GM23338 (cell line): ENCODE results near the gene ANO1. TPM values are rescaled to one million over a fixed set of nuclear protein-coding genes. Genes with fewer than 3 reads are reported as not detected.

Source experiments
- ATAC-seq: fragments of 200-7000 bp; cut with Tn5 transposase; 3 replicates; pipeline ENCODE4 v1.9.1; 2020
- DNase-seq: peaks from one replicate; pipeline ENCODE4 v3.0.0-alpha.2; 2015; ENCODE audit warnings: low spot score
- H2AFZ ChIP-seq: fragments of 200-600 bp; sonication (generic); 2 replicates; pipeline ENCODE4 v1.8.0; 2016; ENCODE audit warnings: antibody characterized with exemption, mild to moderate bottlenecking, moderate library complexity
- H3F3A ChIP-seq: fragments of 200-600 bp; sonication (generic); replicated peaks from 2 replicates; pipeline ENCODE4 v1.8.0; 2017; ENCODE audit warnings: antibody characterized with exemption, mixed run types, low read depth
- H3K27ac ChIP-seq: fragments of 200-600 bp; sonication (generic); 2 replicates; pipeline ENCODE4 v1.6.1; 2016; ENCODE audit warnings: low read depth
- H3K27me3 ChIP-seq: fragments of 200-600 bp; sonication (generic); 2 replicates; pipeline ENCODE4 v1.8.0; 2016; ENCODE audit warnings: mild to moderate bottlenecking, mixed run types, moderate library complexity; ENCODE audit not compliant: insufficient read depth
- H3K36me3 ChIP-seq: fragments of 200-600 bp; sonication (generic); 2 replicates; pipeline ENCODE4 v1.8.0; 2016; ENCODE audit warnings: mild to moderate bottlenecking; ENCODE audit not compliant: insufficient read depth
- H3K4me1 ChIP-seq: fragments of 200-600 bp; sonication (generic); 2 replicates; pipeline ENCODE4 v1.8.0; 2016; ENCODE audit warnings: mild to moderate bottlenecking, moderate library complexity; ENCODE audit not compliant: insufficient read depth
- H3K4me2 ChIP-seq: fragments of 200-600 bp; sonication (generic); 2 replicates; pipeline ENCODE4 v1.7.1; 2017; ENCODE audit warnings: mixed run types
- H3K4me3 ChIP-seq: fragments of 200-600 bp; sonication (generic); 2 replicates; pipeline ENCODE4 v1.6.1; 2016; ENCODE audit warnings: mixed run types
- H3K79me2 ChIP-seq: fragments of 200-600 bp; sonication (generic); replicated peaks from 2 replicates; pipeline ENCODE4 v1.8.0; 2017; ENCODE audit warnings: mild to moderate bottlenecking; ENCODE audit not compliant: insufficient read depth
- H3K9me2 ChIP-seq: fragments of 200-600 bp; sonication (generic); 2 replicates; pipeline ENCODE4 v1.8.0; 2017; ENCODE audit not compliant: insufficient read depth
- H4K20me1 ChIP-seq: fragments of 200-600 bp; sonication (generic); replicated peaks from 2 replicates; pipeline ENCODE4 v1.8.0; 2017; ENCODE audit warnings: mild to moderate bottlenecking; ENCODE audit not compliant: insufficient read depth
- H3K27ac Mint-ChIP-seq: 2 replicates; pipeline ENCODE4 v1.8.0; 2020; ENCODE audit warnings: inconsistent platforms, mild to moderate bottlenecking, moderate library complexity, mixed read lengths
- H3K27me3 Mint-ChIP-seq: 3 replicates; pipeline ENCODE4 v1.8.0; 2022; ENCODE audit warnings: low read depth, mild to moderate bottlenecking, moderate library complexity, mixed read lengths, inconsistent platforms; ENCODE audit not compliant: insufficient read depth, poor library complexity
- H3K36me3 Mint-ChIP-seq: 3 replicates; pipeline ENCODE4 v1.8.0; 2021; ENCODE audit warnings: low read depth, mild to moderate bottlenecking, inconsistent platforms, moderate library complexity, mixed read lengths
- H3K4me1 Mint-ChIP-seq: 3 replicates; pipeline ENCODE4 v1.8.0; 2020; ENCODE audit warnings: mild to moderate bottlenecking, inconsistent platforms, mixed read lengths
- H3K4me3 Mint-ChIP-seq: 3 replicates; pipeline ENCODE4 v1.8.0; 2021; ENCODE audit warnings: moderate library complexity, mild to moderate bottlenecking, inconsistent platforms, mixed read lengths
- H3K9me3 Mint-ChIP-seq: 3 replicates; pipeline ENCODE4 v1.8.0; 2020; ENCODE audit warnings: moderate library complexity, mild to moderate bottlenecking, inconsistent platforms, mixed read lengths
- CREB1 ChIP-seq: fragments of 250-450 bp; sonication (Bioruptor Pico); IDR thresholded peaks from 2 replicates; pipeline ENCODE4 v1.5.0; 2020; ENCODE audit warnings: low read depth, mild to moderate bottlenecking, moderate library complexity
- ETS1 ChIP-seq: IDR thresholded peaks from 2 replicates; pipeline ENCODE4 v1.6.1; 2016; ENCODE audit warnings: antibody characterized with exemption
- EZH2phosphoT487 ChIP-seq: fragments of 200-600 bp; sonication (generic); IDR thresholded peaks from one replicate; pipeline ENCODE4 v1.8.1; 2018; ENCODE audit warnings: antibody characterized with exemption; ENCODE audit not compliant: unreplicated experiment
- JUNB ChIP-seq: IDR thresholded peaks from one replicate; pipeline ENCODE4 v1.6.1; 2016; ENCODE audit warnings: antibody characterized with exemption; ENCODE audit not compliant: unreplicated experiment
- POLR2AphosphoS5 ChIP-seq: IDR thresholded peaks from 2 replicates; pipeline ENCODE4 v1.6.1; 2016; ENCODE audit warnings: antibody characterized with exemption, low read depth
- REST ChIP-seq: IDR thresholded peaks from one replicate; pipeline ENCODE4 v1.6.1; 2018; ENCODE audit warnings: antibody characterized with exemption; ENCODE audit not compliant: unreplicated experiment
- STAT1 ChIP-seq: IDR thresholded peaks from one replicate; pipeline ENCODE4 v1.6.1; 2016; ENCODE audit warnings: antibody characterized with exemption; ENCODE audit not compliant: unreplicated experiment
- ZNF114 ChIP-seq: fragments of 250-450 bp; sonication (Bioruptor Pico); IDR thresholded peaks from 2 replicates; pipeline ENCODE4 v1.5.0; 2020; ENCODE audit warnings: mild to moderate bottlenecking, moderate library complexity
- ZNF331 ChIP-seq: fragments of 250-450 bp; sonication (Bioruptor Pico); IDR thresholded peaks from 2 replicates; pipeline ENCODE4 v1.5.0; 2020; ENCODE audit warnings: low read depth, mild to moderate bottlenecking, moderate library complexity
- ZNF462 ChIP-seq: fragments of 250-450 bp; sonication (Bioruptor Pico); IDR thresholded peaks from 2 replicates; pipeline ENCODE4 v1.5.0; 2020; ENCODE audit warnings: mild to moderate bottlenecking, moderate library complexity
- polyA plus RNA-seq: library from polyadenylated mRNA; unstranded; fragments of >200 nt; fragmentation: Nextera tagmentation; extraction: Ambion mirVana; gene quantifications from 2 replicates; pipeline ENCODE4 v1.2.1, GENCODE V29; 2016
- total RNA-seq: library from RNA; depleted of rRNA; stranded (reverse); fragments of >200 nt; shearing (Covaris generic); gene quantifications from 2 replicates; pipeline ENCODE4 v1.2.3, GENCODE V29; 2014

Gene ANO1
- total and polyA plus RNA-seq, 2 experiments from 2014 or later, result 1.4 to 3.4 TPM

DNA sequence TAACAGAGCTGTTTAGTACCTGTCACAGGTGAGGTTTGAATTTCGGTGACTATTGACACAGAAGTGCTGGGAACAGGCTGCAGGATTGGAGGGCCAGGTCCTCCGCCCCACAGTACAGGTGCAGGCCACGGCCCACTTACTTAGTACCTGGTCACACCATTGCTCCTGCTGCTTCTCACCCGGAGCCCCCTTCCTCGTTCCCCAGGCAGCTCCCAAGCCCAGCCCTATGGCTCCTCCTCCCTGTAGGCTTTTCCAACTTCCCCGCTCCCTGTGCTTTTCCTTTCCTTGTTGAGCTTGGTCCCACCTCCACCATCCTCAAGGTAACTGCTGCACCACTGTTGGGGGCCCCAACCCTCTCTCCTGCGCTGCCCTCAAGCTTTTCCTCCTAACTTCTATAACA, 27.9 kb upstream of the ANO1 start (continued):
- TF ChIP-seq EZH2phosphoT487 (no peak), ETS1 (no peak), ZNF331 (CRISPR knock-in tag) (no peak), ZNF114 (no peak)

DNA sequence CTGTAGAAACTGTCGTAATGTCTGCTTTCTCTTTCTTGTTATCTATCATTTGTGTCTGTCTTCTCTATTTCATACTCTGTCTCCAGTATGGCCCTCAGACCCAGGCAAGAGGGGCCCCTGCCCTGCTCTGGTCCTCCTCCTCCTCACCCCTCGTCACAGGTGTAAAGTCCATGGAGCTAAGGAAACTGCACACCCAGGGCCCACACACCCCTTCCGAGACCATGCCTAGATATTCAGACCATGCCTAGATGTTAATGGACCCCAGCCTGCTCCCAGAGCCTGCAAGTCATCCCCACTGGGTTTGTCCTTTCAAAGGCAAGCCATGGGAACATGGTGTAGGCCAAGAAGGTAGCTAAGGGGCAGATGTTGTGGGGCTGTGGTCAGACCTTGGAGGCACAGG, 24.1 kb upstream of the ANO1 start:
- Histone ChIP-seq H3K4me3 (no peak overlapping the region), H4K20me1 (no peaks in the 10 kb centered on the region), H3K36me3 (no peaks in the 10 kb centered on the region), H3F3A (no peaks in the 10 kb centered on the region), H3K79me2 (no peaks in the 10 kb centered on the region), H2AFZ (no peak overlapping the region), H3K9me2 (no peaks in the 10 kb centered on the region), H3K4me2 (no peak overlapping the region), H3K27me3 (no peaks in the 10 kb centered on the region), H3K27ac (no peak overlapping the region), H3K4me1 (no peaks in the 10 kb centered on the region; the same call in 1 of the 2 replicates)
- H3K36me3 Mint-ChIP-seq, result no peaks in the 10 kb centered on the region
- DNase-seq (no peak), ATAC-seq (no peak)
- no peaks in the 10 kb centered on the region; the same call in 2 of the 3 replicates for H3K9me3 Mint-ChIP-seq
- peaks cover under 1% of the 10 kb centered on the region; the same call in 1 of the 3 replicates for H3K4me1 Mint-ChIP-seq
- TF ChIP-seq EZH2phosphoT487, result no peak
- TF ChIP-seq CREB1 (CRISPR knock-in tag), result no peak
- TF ChIP-seq POLR2AphosphoS5, result no peak
- no peak for TF ChIP-seq ZNF114
- TF ChIP-seq STAT1, result no peak
- TF ChIP-seq REST, result no peak
- TF ChIP-seq ZNF331 (CRISPR knock-in tag), result no peak
- no peak overlapping the region for H3K4me3 Mint-ChIP-seq
- peaks cover 2% of the 10 kb centered on the region for H3K27me3 Mint-ChIP-seq
- no peak overlapping the region for H3K27ac Mint-ChIP-seq

DNA sequence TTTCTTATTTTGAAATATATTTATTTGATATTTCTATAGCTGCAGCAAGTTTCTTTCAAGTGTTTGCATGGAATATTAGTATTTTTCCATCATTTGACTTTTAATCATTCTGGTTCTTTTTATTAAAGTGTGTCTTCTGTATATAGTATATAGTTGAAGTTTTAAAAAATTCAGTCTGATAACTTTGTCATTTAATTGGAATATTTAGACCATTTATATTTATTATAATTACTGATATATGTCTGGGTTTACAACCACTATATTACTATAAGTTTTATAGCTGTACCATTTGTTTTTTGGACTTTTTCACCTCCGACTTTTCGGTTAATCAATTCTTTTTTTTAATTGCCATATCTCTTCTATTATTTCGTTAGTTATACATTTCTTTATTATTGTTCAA, 22.7 kb upstream of the ANO1 start:
- peaks cover 2% of the 10 kb centered on the region for H3K27me3 Mint-ChIP-seq
- Histone ChIP-seq H3F3A (no peaks in the 10 kb centered on the region), H3K27me3 (no peaks in the 10 kb centered on the region), H3K4me3 (no peak overlapping the region), H4K20me1 (no peaks in the 10 kb centered on the region), H3K4me1 (no peaks in the 10 kb centered on the region), H2AFZ (no peak overlapping the region), H3K27ac (no peak overlapping the region), H3K9me2 (no peaks in the 10 kb centered on the region), H3K4me2 (no peak overlapping the region), H3K36me3 (no peaks in the 10 kb centered on the region), H3K79me2 (no peaks in the 10 kb centered on the region)
- no peak overlapping the region for H3K27ac Mint-ChIP-seq
- H3K4me1 Mint-ChIP-seq, result no peaks in the 10 kb centered on the region; the same call in 2 of the 3 replicates
- H3K9me3 Mint-ChIP-seq, result no peaks in the 10 kb centered on the region; the same call in 2 of the 3 replicates
- H3K36me3 Mint-ChIP-seq, result no peaks in the 10 kb centered on the region
- DNase-seq, result no peak
- H3K4me3 Mint-ChIP-seq, result no peak overlapping the region
- no peak for ATAC-seq
- TF ChIP-seq POLR2AphosphoS5, result no peak
- TF ChIP-seq ZNF462 (CRISPR knock-in tag), result no peak
- no peak for TF ChIP-seq JUNB
- TF ChIP-seq ZNF114, result no peak
- no peak for TF ChIP-seq STAT1
